Central memory CD8-positive, alpha-beta T cell (primary cell): ENCODE measurements around the gene WBP1L.

Source experiments
- ATAC-seq: fragments of 150-1000 bp; cut with Tn5 transposase; replicated peaks from 2 replicates; pipeline ENCODE4 v1.10.0; 2022; ENCODE audit warnings: mild to moderate bottlenecking, moderate FRiP score, moderate number of reproducible peaks; ENCODE audit not compliant: poor library complexity, severe bottlenecking; ENCODE audit errors: extremely low read depth
- DNase-seq, 2 donors: peaks; one replicate each; pipeline ENCODE4 v3.0.0; 2021; ENCODE audit warnings: low spot score in 2 of 2
- H3K27ac Mint-ChIP-seq: one replicate; pipeline ENCODE4 v1.8.0; 2022; ENCODE audit warnings: low read depth, mild to moderate bottlenecking, moderate library complexity, mixed read lengths
- H3K27me3 Mint-ChIP-seq: one replicate; pipeline ENCODE4 v1.8.0; 2022; ENCODE audit warnings: mixed read lengths
- H3K36me3 Mint-ChIP-seq: one replicate; pipeline ENCODE4 v1.8.0; 2022; ENCODE audit warnings: mild to moderate bottlenecking, moderate library complexity, mixed read lengths; ENCODE audit not compliant: insufficient read depth
- H3K4me1 Mint-ChIP-seq: one replicate; pipeline ENCODE4 v1.8.0; 2022; ENCODE audit warnings: mixed read lengths
- H3K4me3 Mint-ChIP-seq: one replicate; pipeline ENCODE4 v1.8.0; 2022; ENCODE audit warnings: mild to moderate bottlenecking, moderate library complexity, mixed read lengths
- H3K9me3 Mint-ChIP-seq: one replicate; pipeline ENCODE4 v1.8.0; 2022; ENCODE audit warnings: mixed read lengths

WBP1L gene

GRCh38 chr10:102767428-102768160 is 23.8 kb downstream of the WBP1L start:
- H3K27ac Mint-ChIP-seq = no peak overlapping the region
- H3K9me3 Mint-ChIP-seq = no peaks in the 10 kb centered on the region
- no peak overlapping the region for H3K4me3 Mint-ChIP-seq
- H3K27me3 Mint-ChIP-seq = no peaks in the 10 kb centered on the region
- peaks cover 12% of the 10 kb centered on the region for H3K36me3 Mint-ChIP-seq
- DNase-seq (no peak), ATAC-seq (no peak)
- H3K4me1 Mint-ChIP-seq = peaks cover 52% of the 10 kb centered on the region

GRCh38 chr10:102769375-102770107 is 25.8 kb downstream of the WBP1L start:
- Mint-ChIP-seq H3K27me3 (no peaks in the 10 kb centered on the region), H3K4me3 (no peak overlapping the region), H3K4me1 (peaks cover 60% of the 10 kb centered on the region), H3K27ac (no peak overlapping the region), H3K36me3 (peaks cover 13% of the 10 kb centered on the region), H3K9me3 (no peaks in the 10 kb centered on the region)
- ATAC-seq = no peak
- DNase-seq = no peak

- no peak for ATAC-seq
Measured at GRCh38 chr10:102770108-102770482, 26.3 kb downstream of the WBP1L start.

GRCh38 chr10:102770792-102771191 is 27.0 kb downstream of the WBP1L start:
- Mint-ChIP-seq H3K4me3 (no peak overlapping the region), H3K27ac (peak overlapping the region; percentile 49), H3K36me3 (peaks cover 14% of the 10 kb centered on the region), H3K9me3 (no peaks in the 10 kb centered on the region), H3K27me3 (no peaks in the 10 kb centered on the region), H3K4me1 (peaks cover 62% of the 10 kb centered on the region)
- no peak for ATAC-seq
- DNase-seq = no peak

More at GRCh38 chr10:102770108-102770482, 26.3 kb downstream of the WBP1L start:
- no peaks in the 10 kb centered on the region for H3K27me3 Mint-ChIP-seq
- DNase-seq = no peak
- H3K9me3 Mint-ChIP-seq = no peaks in the 10 kb centered on the region
- peaks cover 62% of the 10 kb centered on the region for H3K4me1 Mint-ChIP-seq
- H3K4me3 Mint-ChIP-seq = no peak overlapping the region
- peaks cover 17% of the 10 kb centered on the region for H3K36me3 Mint-ChIP-seq
- peak overlapping the region; percentile 49 for H3K27ac Mint-ChIP-seq

GRCh38 chr10:102773320-102773719 is 29.6 kb downstream of the WBP1L start:
- Mint-ChIP-seq H3K36me3 (peaks cover 10% of the 10 kb centered on the region), H3K9me3 (no peaks in the 10 kb centered on the region), H3K27ac (peak overlapping the region; percentile 8), H3K4me3 (no peak overlapping the region), H3K4me1 (peaks cover 63% of the 10 kb centered on the region), H3K27me3 (no peaks in the 10 kb centered on the region)
- DNase-seq = no peak
- ATAC-seq = no peak

GRCh38 chr10:102773986-102774385 is 30.2 kb downstream of the WBP1L start:
- no peak for DNase-seq
- ATAC-seq = no peak
- peak overlapping the region; percentile 8 for H3K27ac Mint-ChIP-seq
- H3K27me3 Mint-ChIP-seq = no peaks in the 10 kb centered on the region
- peaks cover 64% of the 10 kb centered on the region for H3K4me1 Mint-ChIP-seq
- H3K36me3 Mint-ChIP-seq = peaks cover 10% of the 10 kb centered on the region
- H3K9me3 Mint-ChIP-seq = no peaks in the 10 kb centered on the region
- H3K4me3 Mint-ChIP-seq = peak overlapping the region; percentile 31

- Mint-ChIP-seq H3K4me3 (no peak overlapping the region), H3K4me1 (peaks cover 59% of the 10 kb centered on the region), H3K9me3 (no peaks in the 10 kb centered on the region), H3K36me3 (peaks cover 10% of the 10 kb centered on the region), H3K27ac (peak overlapping the region; percentile 16), H3K27me3 (no peaks in the 10 kb centered on the region)
- ATAC-seq = no peak
- no peak for DNase-seq
Measured at GRCh38 chr10:102775201-102775934, 31.6 kb downstream of the WBP1L start.

GRCh38 chr10:102775935-102776669 is 32.4 kb downstream of the WBP1L start:
- Mint-ChIP-seq H3K27me3 (no peaks in the 10 kb centered on the region), H3K4me1 (peaks cover 59% of the 10 kb centered on the region), H3K9me3 (no peaks in the 10 kb centered on the region), H3K4me3 (no peak overlapping the region), H3K27ac (no peak overlapping the region), H3K36me3 (peaks cover 13% of the 10 kb centered on the region)
- ATAC-seq = peak; percentile 6
- DNase-seq = no peak

- ATAC-seq = no peak
- H3K27me3 Mint-ChIP-seq = no peaks in the 10 kb centered on the region
- DNase-seq = no peak
- peaks cover 65% of the 10 kb centered on the region for H3K4me1 Mint-ChIP-seq
- no peak overlapping the region for H3K4me3 Mint-ChIP-seq
- no peak overlapping the region for H3K27ac Mint-ChIP-seq
- no peaks in the 10 kb centered on the region for H3K9me3 Mint-ChIP-seq
- H3K36me3 Mint-ChIP-seq = peaks cover 14% of the 10 kb centered on the region
Measured at GRCh38 chr10:102776779-102777456, 33.2 kb downstream of the WBP1L start.

- no peak for ATAC-seq
- H3K36me3 Mint-ChIP-seq = peaks cover 13% of the 10 kb centered on the region
- H3K27ac Mint-ChIP-seq = no peak overlapping the region
- no peak for DNase-seq
- no peaks in the 10 kb centered on the region for H3K27me3 Mint-ChIP-seq
- H3K4me1 Mint-ChIP-seq = peaks cover 71% of the 10 kb centered on the region
- no peak overlapping the region for H3K4me3 Mint-ChIP-seq
- H3K9me3 Mint-ChIP-seq = no peaks in the 10 kb centered on the region
Measured at GRCh38 chr10:102777711-102778453, 34.1 kb downstream of the WBP1L start.

GRCh38 chr10:102778781-102779180 is 35.0 kb downstream of the WBP1L start:
- ATAC-seq = no peak
- peaks cover 11% of the 10 kb centered on the region for H3K36me3 Mint-ChIP-seq
- H3K27me3 Mint-ChIP-seq = no peaks in the 10 kb centered on the region
- H3K4me1 Mint-ChIP-seq = peaks cover 71% of the 10 kb centered on the region
- H3K27ac Mint-ChIP-seq = no peak overlapping the region
- no peaks in the 10 kb centered on the region for H3K9me3 Mint-ChIP-seq
- no peak overlapping the region for H3K4me3 Mint-ChIP-seq
- DNase-seq = no peak
